SK-N-SH treated with all-trans-retinoic acid at 6 μM for 48 hours (cell line): ENCODE data around the gene PLEKHM3.

ENCODE experiments used
- ATAC-seq: fragments of 200-7000 bp; cut with Tn5 transposase; 3 replicates; pipeline ENCODE4 v1.9.1; 2020; ENCODE audit warnings: mild to moderate bottlenecking, moderate library complexity
- ARNTL ChIP-seq: fragments of 450-650 bp; formaldehyde crosslinking; IDR thresholded peaks from 2 replicates; pipeline ENCODE4 v1.5.0; 2020; ENCODE audit warnings: low read depth, mild to moderate bottlenecking, moderate library complexity, borderline replicate concordance
- BACH2 ChIP-seq: fragments of 250-450 bp; sonication (Bioruptor Pico); IDR thresholded peaks from 2 replicates; pipeline ENCODE4 v1.9.0; 2021; ENCODE audit warnings: mild to moderate bottlenecking, borderline replicate concordance
- CREB5 ChIP-seq: fragments of 250-450 bp; sonication (Bioruptor Pico); IDR thresholded peaks from 2 replicates; pipeline ENCODE4 v1.5.1; 2020; ENCODE audit warnings: low read depth, mild to moderate bottlenecking, moderate library complexity
- CSDC2 ChIP-seq: fragments of 250-450 bp; sonication (Bioruptor Pico); IDR thresholded peaks from 2 replicates; pipeline ENCODE4 v1.5.0; 2020; ENCODE audit warnings: mild to moderate bottlenecking, moderate library complexity
- CSRNP3 ChIP-seq: fragments of 250-450 bp; sonication (Bioruptor Pico); IDR thresholded peaks from 2 replicates; pipeline ENCODE4 v1.5.1; 2021; ENCODE audit warnings: mild to moderate bottlenecking, moderate library complexity
- ESRRG ChIP-seq: fragments of 250-450 bp; sonication (Bioruptor Pico); IDR thresholded peaks from 2 replicates; pipeline ENCODE4 v1.6.1; 2021; ENCODE audit warnings: mild to moderate bottlenecking
- GLIS3 ChIP-seq: fragments of 250-450 bp; sonication (Bioruptor Pico); IDR thresholded peaks from 2 replicates; pipeline ENCODE4 v1.5.0; 2020; ENCODE audit warnings: mild to moderate bottlenecking, moderate library complexity
- ISL1 ChIP-seq: fragments of 250-450 bp; sonication (Bioruptor Pico); IDR thresholded peaks from 2 replicates; pipeline ENCODE4 v2.1.2; 2022; ENCODE audit warnings: mild to moderate bottlenecking, moderate library complexity
- OSR1 ChIP-seq: fragments of 250-450 bp; sonication (Bioruptor Pico); IDR thresholded peaks from 2 replicates; pipeline ENCODE4 v1.8.0; 2022; ENCODE audit warnings: moderate library complexity, mild to moderate bottlenecking, inconsistent platforms
- PATZ1 ChIP-seq: fragments of 250-450 bp; sonication (Bioruptor Pico); IDR thresholded peaks from 2 replicates; pipeline ENCODE4 v1.8.0; 2020; ENCODE audit warnings: mild to moderate bottlenecking, moderate library complexity, borderline replicate concordance
- POU6F1 ChIP-seq: fragments of 250-450 bp; sonication (Bioruptor Pico); IDR thresholded peaks from 2 replicates; pipeline ENCODE4 v1.8.0; 2021; ENCODE audit warnings: low read depth, mild to moderate bottlenecking, moderate library complexity, borderline replicate concordance
- PPARA ChIP-seq: fragments of 250-450 bp; sonication (Bioruptor Pico); IDR thresholded peaks from 2 replicates; pipeline ENCODE4 v1.5.0; 2020; ENCODE audit warnings: mild to moderate bottlenecking, borderline replicate concordance
- RARB ChIP-seq: fragments of 250-450 bp; sonication (Bioruptor Pico); IDR thresholded peaks from 2 replicates; pipeline ENCODE4 v1.8.0; 2021; ENCODE audit warnings: mild to moderate bottlenecking, moderate library complexity
- TOX ChIP-seq: fragments of 250-450 bp; sonication (Bioruptor Pico); IDR thresholded peaks from 2 replicates; pipeline ENCODE4 v1.8.0; 2021; ENCODE audit warnings: mild to moderate bottlenecking, moderate library complexity, borderline replicate concordance
- TSHZ2 ChIP-seq: fragments of 250-450 bp; sonication (Bioruptor Pico); IDR thresholded peaks from 2 replicates; pipeline ENCODE4 v1.5.0; 2020; ENCODE audit warnings: mild to moderate bottlenecking, moderate library complexity
- ZC3H10 ChIP-seq: fragments of 250-450 bp; sonication (Bioruptor Pico); IDR thresholded peaks from 2 replicates; pipeline ENCODE4 v1.5.1; 2021; ENCODE audit warnings: mild to moderate bottlenecking, moderate library complexity
- ZFP3 ChIP-seq: fragments of 250-450 bp; sonication (Bioruptor Pico); IDR thresholded peaks from 2 replicates; pipeline ENCODE4 v1.5.0; 2020; ENCODE audit warnings: mild to moderate bottlenecking, moderate library complexity
- ZFP30 ChIP-seq: fragments of 450-650 bp; formaldehyde crosslinking; IDR thresholded peaks from 2 replicates; pipeline ENCODE4 v1.5.0; 2022; ENCODE audit warnings: mild to moderate bottlenecking, moderate library complexity
- ZNF565 ChIP-seq: fragments of 450-650 bp; formaldehyde crosslinking; conservative IDR thresholded peaks from 2 replicates; pipeline ENCODE4 v1.5.0; 2020; ENCODE audit warnings: low read depth, mild to moderate bottlenecking, moderate library complexity
- ZNF70 ChIP-seq: fragments of 450-650 bp; formaldehyde crosslinking; IDR thresholded peaks from 2 replicates; pipeline ENCODE4 v1.5.0; 2020; ENCODE audit warnings: mild to moderate bottlenecking, moderate library complexity
- ZNF8 ChIP-seq: fragments of 450-650 bp; formaldehyde crosslinking; IDR thresholded peaks from 2 replicates; pipeline ENCODE4 v1.5.0; 2020; ENCODE audit warnings: mild to moderate bottlenecking, moderate library complexity

PLEKHM3 gene

GRCh38 chr2:207988975-207989374 lies 36.4 kb downstream of the PLEKHM3 start (continued):
- no peak for TF ChIP-seq CSRNP3 (CRISPR knock-in tag)
- TF ChIP-seq ESRRG (CRISPR knock-in tag), result no peak
- TF ChIP-seq PPARA, result no peak

- TF ChIP-seq CSRNP3 (CRISPR knock-in tag), result no peak
- TF ChIP-seq ARNTL (CRISPR knock-in tag), result no peak
- no peak for TF ChIP-seq ZNF565 (CRISPR knock-in tag)
- TF ChIP-seq PPARA, result no peak
- no peak for TF ChIP-seq TOX
- no peak for TF ChIP-seq BACH2 (CRISPR knock-in tag)
- TF ChIP-seq ZNF8 (CRISPR knock-in tag), result no peak
- no peak for TF ChIP-seq CSDC2
- no peak for TF ChIP-seq ZFP3
- no peak for TF ChIP-seq ISL1 (CRISPR knock-in tag)
- TF ChIP-seq POU6F1 (CRISPR knock-in tag), result no peak
- no peak for TF ChIP-seq RARB (CRISPR knock-in tag)
- no peak for TF ChIP-seq ZC3H10
- no peak for TF ChIP-seq PATZ1 (CRISPR knock-in tag)
- TF ChIP-seq OSR1, result no peak
- no peak for TF ChIP-seq ZFP30 (CRISPR knock-in tag)
- TF ChIP-seq GLIS3, result no peak
- TF ChIP-seq TSHZ2 (CRISPR knock-in tag), result no peak
- no peak for TF ChIP-seq CREB5 (CRISPR knock-in tag)
- TF ChIP-seq ZNF70 (CRISPR knock-in tag), result no peak
- ATAC-seq, result no peak
These were observed 38.2 kb downstream of the PLEKHM3 start for GRCh38 chr2:207987025-207987716.
